Liver (tissue), 9 donors: ENCODE results near the gene KRTAP10-9. TPM values are rescaled to one million over a fixed set of nuclear protein-coding genes. Genes with fewer than 3 reads are reported as not detected.

Experiments used
- DNase-seq: peaks from one replicate; pipeline ENCODE4 v3.0.0-alpha.2; 2017; ENCODE audit warnings: low spot score
- H3K27ac ChIP-seq, 2 donors: one replicate each; pipeline ENCODE4 v1.7.0; 2013; ENCODE audit warnings: inconsistent platforms in 2 of 2, low read length in 2 of 2, control low read depth in 1 of 2, low read depth in 1 of 2, mild to moderate bottlenecking in 1 of 2
- H3K27me3 ChIP-seq, 4 donors: one replicate each; pipeline versions ENCODE4 v1.6.1 to v1.7.0; 2013; ENCODE audit warnings: low read length in 3 of 4, inconsistent platforms in 1 of 4, mild to moderate bottlenecking in 1 of 4, moderate library complexity in 1 of 4; ENCODE audit not compliant: control insufficient read depth in 4 of 4, insufficient read depth in 4 of 4
- H3K36me3 ChIP-seq, 4 donors: one replicate each; pipeline versions ENCODE4 v1.6.1 to v1.7.0; 2013; ENCODE audit warnings: low read length in 3 of 4, mild to moderate bottlenecking in 3 of 4, low read depth in 1 of 4, moderate library complexity in 1 of 4; ENCODE audit not compliant: control insufficient read depth in 4 of 4, insufficient read depth in 3 of 4
- H3K4me1 ChIP-seq, 4 donors: one replicate each; pipeline versions ENCODE4 v1.6.1 to v1.7.0; 2013; ENCODE audit warnings: low read length in 3 of 4, mild to moderate bottlenecking in 3 of 4, moderate library complexity in 1 of 4; ENCODE audit not compliant: control insufficient read depth in 4 of 4, insufficient read depth in 4 of 4
- H3K4me3 ChIP-seq, 3 donors: one replicate each; pipeline versions ENCODE4 v1.6.1 to v1.7.0; 2013; ENCODE audit warnings: low read length in 3 of 3, control low read depth in 1 of 3, low read depth in 1 of 3, mild to moderate bottlenecking in 1 of 3
- H3K9ac ChIP-seq, 2 donors: one replicate each; pipeline ENCODE4 v1.7.0; 2013; ENCODE audit warnings: low read length in 2 of 2, mild to moderate bottlenecking in 2 of 2, moderate library complexity in 2 of 2, control low read depth in 1 of 2, low read depth in 1 of 2
- H3K9me3 ChIP-seq, 4 donors: one replicate each; pipeline versions ENCODE4 v1.6.1 to v1.7.0; 2013; ENCODE audit warnings: low read length in 3 of 4; ENCODE audit not compliant: control insufficient read depth in 4 of 4
- ATF3 ChIP-seq: IDR thresholded peaks from 2 replicates; pipeline ENCODE4 v1.6.1; 2016; ENCODE audit warnings: antibody characterized with exemption
- FOXA2 ChIP-seq: IDR thresholded peaks from 2 replicates; pipeline ENCODE4 v1.6.1; 2016; ENCODE audit warnings: antibody characterized with exemption
- HNF4A ChIP-seq, 2 donors: conservative IDR thresholded peaks; 2 replicates each; pipeline ENCODE4 v1.6.1; 2016; ENCODE audit warnings: antibody characterized with exemption in 2 of 2, mild to moderate bottlenecking in 2 of 2
- NR2F2 ChIP-seq: IDR thresholded peaks from 2 replicates; pipeline ENCODE4 v1.6.1; 2016; ENCODE audit warnings: antibody characterized with exemption
- RAD21 ChIP-seq, 2 donors: IDR thresholded peaks; 2 replicates each; pipeline ENCODE4 v1.6.1; 2016; ENCODE audit warnings: antibody characterized with exemption in 2 of 2, mild to moderate bottlenecking in 2 of 2
- REST ChIP-seq: IDR thresholded peaks from 2 replicates; pipeline ENCODE4 v1.6.1; 2016; ENCODE audit warnings: antibody characterized with exemption, mild to moderate bottlenecking
- RXRA ChIP-seq, 2 donors: IDR thresholded peaks; 2 replicates each; pipeline ENCODE4 v1.6.1; 2017 to 2018; ENCODE audit warnings: antibody characterized with exemption in 2 of 2, mild to moderate bottlenecking in 1 of 2
- TAF1 ChIP-seq: conservative IDR thresholded peaks from 2 replicates; pipeline ENCODE4 v1.6.1; 2016; ENCODE audit warnings: antibody characterized with exemption, mild to moderate bottlenecking
- YY1 ChIP-seq: IDR thresholded peaks from 2 replicates; pipeline ENCODE4 v1.6.1; 2016; ENCODE audit warnings: antibody characterized with exemption, mild to moderate bottlenecking
- WGBS: extraction: QIAGEN DNeasy Blood & Tissue Kit; methylation state at CpG from one replicate; pipeline ENCODE4 v1.1.7; 2013; 5-methylcytosine and 5-hydroxymethylcytosine counted together
- polyA plus RNA-seq, 2 donors: library from polyadenylated mRNA; stranded (reverse) in 1 of 2; unstranded in 1 of 2; fragments of 200-250 nt in 1 of 2; fragments of >200 nt in 1 of 2; fragmentation: Nextera tagmentation in 1 of 2; extraction: Ambion mirVana in 1 of 2; gene quantifications; one replicate each; pipeline versions ENCODE4 v1.2.1 to v1.2.3, GENCODE V29; 2013 to 2015
- total RNA-seq, 2 donors: library from RNA; depleted of rRNA; stranded (reverse); fragments of >200 nt; gene quantifications; one replicate each; pipeline ENCODE4 v1.2.3, GENCODE V29; 2014
- TF ChIP-seq, protein P1 (sequence below): fragments of 150-350 bp; IDR thresholded peaks from 2 replicates; pipeline ENCODE4 v1.5.1; 2017; ENCODE audit warnings: improper control_type of control experiment, low read depth, low read length; ENCODE audit not compliant: missing input control
- TF ChIP-seq, protein P2 (sequence below): IDR thresholded peaks from 2 replicates; pipeline ENCODE4 v1.6.1; 2016; ENCODE audit warnings: antibody characterized with exemption
- donor health status: healthy.
- donor health status: healthy.
- donor health status: healthy.
- donor health status: healthy.
- donor health status: healthy.

The KRTAP10-9 gene
- total and polyA plus RNA-seq, 4 donors: not detected

GRCh38 chr21:44628707-44629391, 2.0 kb downstream of the KRTAP10-9 start (continued):
- TF ChIP-seq, protein P1, sequence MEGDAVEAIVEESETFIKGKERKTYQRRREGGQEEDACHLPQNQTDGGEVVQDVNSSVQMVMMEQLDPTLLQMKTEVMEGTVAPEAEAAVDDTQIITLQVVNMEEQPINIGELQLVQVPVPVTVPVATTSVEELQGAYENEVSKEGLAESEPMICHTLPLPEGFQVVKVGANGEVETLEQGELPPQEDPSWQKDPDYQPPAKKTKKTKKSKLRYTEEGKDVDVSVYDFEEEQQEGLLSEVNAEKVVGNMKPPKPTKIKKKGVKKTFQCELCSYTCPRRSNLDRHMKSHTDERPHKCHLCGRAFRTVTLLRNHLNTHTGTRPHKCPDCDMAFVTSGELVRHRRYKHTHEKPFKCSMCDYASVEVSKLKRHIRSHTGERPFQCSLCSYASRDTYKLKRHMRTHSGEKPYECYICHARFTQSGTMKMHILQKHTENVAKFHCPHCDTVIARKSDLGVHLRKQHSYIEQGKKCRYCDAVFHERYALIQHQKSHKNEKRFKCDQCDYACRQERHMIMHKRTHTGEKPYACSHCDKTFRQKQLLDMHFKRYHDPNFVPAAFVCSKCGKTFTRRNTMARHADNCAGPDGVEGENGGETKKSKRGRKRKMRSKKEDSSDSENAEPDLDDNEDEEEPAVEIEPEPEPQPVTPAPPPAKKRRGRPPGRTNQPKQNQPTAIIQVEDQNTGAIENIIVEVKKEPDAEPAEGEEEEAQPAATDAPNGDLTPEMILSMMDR: no peak
- no peak for TF ChIP-seq RAD21 (IDR thresholded peaks at IDR 0.05)

GRCh38 chr21:44630440-44630839, 3.5 kb downstream of the KRTAP10-9 start:
- DNase-seq: no peak
- Histone ChIP-seq H3K27ac (no peak overlapping the region), H3K4me3 (no peak overlapping the region), H3K4me1 (no peaks in the 10 kb centered on the region), H3K27me3 (no peaks in the 10 kb centered on the region), H3K9ac (no peak overlapping the region), H3K36me3 (no peaks in the 10 kb centered on the region), H3K9me3 (peaks cover 0 to 12% (median 5%) of the 10 kb centered on the region in 4 donors)
- TF ChIP-seq FOXA2 (no peak), RXRA (IDR thresholded peaks at IDR 0.05) (no peak), TAF1 (no peak), YY1 (no peak), REST (no peak), NR2F2 (no peak), HNF4A (conservative IDR thresholded peaks at IDR 0.05) (no peak), ATF3 (no peak)
- TF ChIP-seq, protein P2, sequence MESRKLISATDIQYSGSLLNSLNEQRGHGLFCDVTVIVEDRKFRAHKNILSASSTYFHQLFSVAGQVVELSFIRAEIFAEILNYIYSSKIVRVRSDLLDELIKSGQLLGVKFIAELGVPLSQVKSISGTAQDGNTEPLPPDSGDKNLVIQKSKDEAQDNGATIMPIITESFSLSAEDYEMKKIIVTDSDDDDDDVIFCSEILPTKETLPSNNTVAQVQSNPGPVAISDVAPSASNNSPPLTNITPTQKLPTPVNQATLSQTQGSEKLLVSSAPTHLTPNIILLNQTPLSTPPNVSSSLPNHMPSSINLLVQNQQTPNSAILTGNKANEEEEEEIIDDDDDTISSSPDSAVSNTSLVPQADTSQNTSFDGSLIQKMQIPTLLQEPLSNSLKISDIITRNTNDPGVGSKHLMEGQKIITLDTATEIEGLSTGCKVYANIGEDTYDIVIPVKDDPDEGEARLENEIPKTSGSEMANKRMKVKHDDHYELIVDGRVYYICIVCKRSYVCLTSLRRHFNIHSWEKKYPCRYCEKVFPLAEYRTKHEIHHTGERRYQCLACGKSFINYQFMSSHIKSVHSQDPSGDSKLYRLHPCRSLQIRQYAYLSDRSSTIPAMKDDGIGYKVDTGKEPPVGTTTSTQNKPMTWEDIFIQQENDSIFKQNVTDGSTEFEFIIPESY: no peak
- TF ChIP-seq, protein P1: no peak
- WGBS: 80% methylated on average over 2 of the region's 2 CpGs
